AG20443 (cell line): ENCODE data around the gene RCL1.
A peak's percentile ranks its signal among the peaks of the same experiment; 100 is the strongest.

Experiments used
- DNase-seq: peaks from one replicate; pipeline ENCODE4 v3.0.0; 2012; ENCODE audit warnings: low spot score, mixed read lengths

RCL1 gene

DNA sequence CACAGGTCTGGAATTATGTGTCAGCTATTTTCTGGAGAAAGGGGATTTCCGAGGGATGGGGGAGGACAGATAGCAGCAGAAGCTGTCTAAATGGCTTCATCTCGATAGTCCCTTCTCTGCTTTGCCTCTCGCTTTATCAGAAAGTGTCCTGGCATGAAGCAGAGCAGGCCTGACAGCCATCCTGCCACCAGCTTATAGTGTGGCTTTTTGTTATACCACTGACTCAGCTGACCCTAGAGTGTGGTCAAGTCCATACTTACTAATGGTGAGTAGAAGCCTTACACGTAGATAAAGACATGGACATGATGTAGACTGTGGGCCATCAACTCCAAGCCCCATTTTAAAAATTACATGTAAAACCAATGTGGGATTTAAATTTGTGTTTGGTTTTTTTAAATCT is 50.0 kb downstream of the RCL1 start:
- DNase-seq = no peak

DNA sequence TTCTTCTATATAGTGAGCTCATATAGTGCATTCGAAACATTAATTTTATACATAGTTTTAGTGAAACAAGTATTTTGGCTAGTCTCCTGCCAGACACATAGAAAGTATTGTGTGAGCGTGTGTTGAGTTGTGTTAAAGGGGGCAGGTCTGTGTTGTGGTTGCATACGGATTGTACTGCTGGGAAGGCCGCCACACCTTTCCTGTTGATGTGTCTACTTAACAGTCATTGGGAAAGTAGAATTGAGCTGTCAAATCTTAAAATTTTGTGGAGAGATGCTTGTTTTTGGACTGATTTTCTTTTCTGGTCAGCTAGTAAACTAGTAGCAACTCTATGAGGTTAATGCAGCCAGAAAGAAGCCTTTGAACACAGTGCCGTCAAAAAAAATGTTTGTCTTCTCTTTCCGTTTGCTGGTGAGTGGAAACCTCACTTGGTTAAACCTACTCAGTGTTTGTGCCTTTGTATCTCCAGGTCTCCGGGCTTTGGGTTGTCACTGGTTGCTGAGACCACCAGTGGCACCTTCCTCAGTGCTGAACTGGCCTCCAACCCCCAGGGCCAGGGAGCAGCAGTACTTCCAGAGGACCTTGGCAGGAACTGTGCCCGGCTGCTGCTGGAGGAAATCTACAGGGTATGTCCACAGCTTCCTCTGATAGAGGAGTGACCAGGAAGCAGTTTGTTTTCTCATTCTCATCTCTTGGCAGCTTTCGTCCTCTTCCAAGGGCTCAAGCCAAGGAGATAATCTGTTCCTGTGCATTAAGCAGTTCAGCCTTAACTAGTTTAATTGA is 51.5 kb downstream of the RCL1 start:
- no peak for DNase-seq

DNA sequence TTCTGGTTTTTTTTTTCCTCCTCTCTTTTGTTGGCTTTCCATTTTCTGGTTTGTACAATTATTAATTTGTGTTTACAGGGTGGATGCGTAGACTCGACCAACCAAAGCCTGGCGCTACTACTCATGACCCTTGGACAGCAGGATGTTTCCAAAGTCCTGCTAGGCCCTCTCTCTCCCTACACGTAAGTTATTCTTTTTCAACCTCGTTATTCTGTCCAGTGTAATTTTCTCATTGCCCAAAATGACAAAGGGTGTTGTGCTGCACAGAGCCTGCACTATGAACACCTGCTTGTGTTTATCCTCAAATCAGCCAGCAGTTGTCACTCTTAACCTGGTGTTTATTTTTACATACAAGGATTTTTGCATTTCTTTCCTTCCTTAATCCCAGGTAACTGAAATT is 56.6 kb downstream of the RCL1 start:
- no peak for DNase-seq

DNA sequence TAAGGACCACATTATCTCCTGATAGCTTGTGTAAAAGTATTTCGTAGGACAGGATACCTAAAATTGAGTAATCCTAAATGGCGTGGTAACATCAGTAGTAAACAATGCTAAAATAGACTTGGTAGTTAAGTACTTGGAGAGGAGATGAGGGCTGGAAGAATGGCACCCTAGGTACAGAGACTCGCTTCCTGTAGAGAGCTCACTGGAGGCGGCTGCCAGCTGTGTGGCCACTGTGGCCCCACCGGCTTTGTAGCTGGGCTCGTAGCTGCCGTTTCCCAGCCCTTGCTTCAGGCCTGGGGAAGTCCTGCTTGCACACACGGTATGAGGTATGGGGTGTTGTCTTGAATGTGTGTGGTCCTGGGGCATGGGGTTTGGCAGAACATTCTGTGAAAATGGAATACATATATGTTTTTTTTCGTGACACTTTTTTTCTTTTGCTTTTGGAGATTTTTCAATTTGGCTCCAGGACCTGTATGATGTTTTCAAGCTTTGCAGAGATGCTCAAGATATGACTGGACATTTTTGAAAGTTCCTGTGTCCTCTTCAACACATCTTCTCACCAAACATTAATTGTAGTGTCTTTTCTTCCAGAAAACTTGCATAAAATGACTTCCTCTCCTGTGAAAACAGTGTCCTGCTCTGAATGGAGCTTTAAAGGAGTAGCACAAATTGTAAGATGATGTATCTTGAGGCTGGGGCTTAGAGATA is 58.0 kb downstream of the RCL1 start:
- DNase-seq = no peak

DNA sequence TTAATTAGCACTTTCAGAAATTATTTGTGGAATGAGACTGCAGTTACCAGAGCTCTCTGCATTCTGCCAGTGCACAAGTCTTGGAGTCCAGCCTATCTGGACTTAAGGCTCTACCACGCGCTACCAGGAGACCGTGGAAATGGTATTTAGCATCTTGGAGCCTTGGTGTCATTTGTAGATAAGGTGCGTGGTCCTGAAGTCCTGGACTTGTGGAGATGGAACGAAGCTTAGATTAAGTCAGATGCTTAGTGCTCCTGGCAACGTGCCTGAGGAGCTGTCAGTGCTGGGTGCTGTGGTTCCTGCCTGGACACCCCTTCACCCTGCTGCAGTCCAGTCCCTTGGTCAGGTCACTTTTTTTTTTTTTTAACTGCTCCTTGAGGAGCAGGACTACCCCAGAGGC is 59.7 kb downstream of the RCL1 start:
- no peak for DNase-seq

DNA sequence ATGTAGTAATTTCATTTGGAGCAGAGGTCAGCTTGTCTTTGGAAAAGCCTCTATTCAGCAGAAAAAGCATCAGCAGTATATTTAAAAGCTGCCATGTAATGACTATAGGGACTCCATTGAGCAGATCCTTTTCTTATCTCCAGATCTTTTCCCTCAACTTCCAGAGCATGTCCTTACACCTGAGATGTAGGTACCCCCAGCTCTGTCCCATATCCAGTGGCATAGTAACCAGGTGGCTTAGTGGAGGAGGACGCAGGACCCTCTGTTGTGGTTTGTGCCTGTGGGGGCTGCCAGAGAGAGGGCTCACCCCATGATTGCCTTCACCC is 61.5 kb downstream of the RCL1 start:
- no peak for DNase-seq

DNA sequence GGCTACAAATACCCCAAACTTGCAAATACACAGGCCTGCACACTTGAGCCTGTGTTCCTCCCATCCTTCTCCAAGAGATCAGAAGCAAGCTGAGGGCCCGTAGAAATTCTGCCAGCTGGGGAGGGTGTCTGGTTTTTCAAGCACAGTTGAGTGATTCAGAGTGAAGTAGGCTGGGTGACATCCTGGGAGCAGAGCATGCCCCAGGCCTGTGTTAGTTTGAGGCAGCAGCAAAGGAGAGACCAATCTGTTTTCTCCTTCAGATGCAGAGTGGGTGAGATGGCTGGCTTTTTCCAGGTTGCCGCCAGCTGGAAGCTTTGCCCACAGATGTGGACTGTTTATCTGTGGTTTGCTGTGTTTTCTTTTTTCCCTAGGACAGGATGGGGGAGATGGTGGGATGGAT is 63.1 kb downstream of the RCL1 start:
- peak; percentile 60 for DNase-seq

DNA sequence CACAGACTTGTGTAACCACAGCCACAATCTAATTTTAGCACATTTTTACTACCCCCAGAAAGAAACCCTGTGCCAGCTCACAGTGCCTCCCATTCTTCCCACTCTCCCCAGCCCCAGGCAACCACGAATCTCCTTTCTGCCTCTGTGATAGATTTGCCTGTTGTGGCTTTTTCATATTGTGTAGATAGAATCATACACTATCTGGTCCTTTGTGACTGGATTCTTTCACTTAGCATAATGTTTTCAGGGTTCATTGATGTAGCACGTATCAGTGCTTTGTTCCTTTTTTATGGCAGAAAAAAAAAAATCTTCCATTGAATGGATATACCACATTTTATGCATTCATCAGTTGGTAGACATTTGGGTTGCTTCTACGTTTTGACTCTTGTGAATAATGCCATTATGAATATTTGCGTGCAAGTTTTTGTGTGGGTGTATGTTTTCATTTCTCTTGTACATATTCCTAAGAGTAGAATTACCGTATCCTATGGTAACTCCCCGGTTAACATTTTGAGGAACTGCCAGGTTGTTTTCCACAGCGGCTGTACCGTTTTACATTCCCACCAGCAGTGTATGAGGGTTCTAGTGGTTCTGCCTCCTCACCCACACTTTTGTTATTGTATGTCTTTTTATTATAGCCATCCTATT is 64.5 kb downstream of the RCL1 start:
- no peak for DNase-seq

DNA sequence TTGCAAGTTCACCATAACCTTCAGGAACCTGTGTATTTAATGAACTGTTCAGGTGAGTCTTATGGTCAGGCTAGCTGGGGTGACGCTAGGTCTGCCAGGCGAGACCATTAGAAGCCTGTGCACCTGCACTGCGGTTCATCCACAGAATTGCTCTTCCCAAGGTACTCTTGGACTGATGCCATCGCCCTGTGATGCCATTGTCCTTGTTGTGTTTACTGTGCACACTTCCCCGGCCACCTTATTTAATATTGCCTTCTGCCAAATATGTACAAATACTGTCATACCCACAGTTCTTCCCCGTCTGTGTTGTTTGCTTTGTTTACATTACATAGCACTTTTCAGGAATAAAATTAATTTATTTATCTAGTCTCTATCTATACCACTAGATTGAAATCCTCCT is 66.3 kb downstream of the RCL1 start:
- DNase-seq = no peak

DNA sequence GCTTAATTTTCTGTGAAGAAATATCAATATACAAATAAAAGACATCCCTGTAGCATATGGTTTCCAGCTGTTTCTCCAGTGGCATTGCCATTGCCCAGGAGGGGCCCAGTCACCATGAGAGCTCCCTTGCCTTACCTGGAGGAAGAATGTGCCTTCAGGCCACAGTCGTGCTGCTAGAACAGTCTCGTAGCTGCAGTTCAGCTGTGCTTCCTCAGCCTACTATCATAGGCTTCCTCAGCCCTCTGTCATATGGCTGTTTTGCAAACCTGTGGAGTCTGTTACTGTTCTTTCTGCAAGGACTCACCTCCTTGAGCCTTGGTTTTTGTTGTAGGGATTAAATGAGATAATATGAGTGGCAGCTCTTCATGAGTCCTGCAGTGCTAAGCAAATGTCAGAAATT is 67.6 kb downstream of the RCL1 start:
- no peak for DNase-seq

DNA sequence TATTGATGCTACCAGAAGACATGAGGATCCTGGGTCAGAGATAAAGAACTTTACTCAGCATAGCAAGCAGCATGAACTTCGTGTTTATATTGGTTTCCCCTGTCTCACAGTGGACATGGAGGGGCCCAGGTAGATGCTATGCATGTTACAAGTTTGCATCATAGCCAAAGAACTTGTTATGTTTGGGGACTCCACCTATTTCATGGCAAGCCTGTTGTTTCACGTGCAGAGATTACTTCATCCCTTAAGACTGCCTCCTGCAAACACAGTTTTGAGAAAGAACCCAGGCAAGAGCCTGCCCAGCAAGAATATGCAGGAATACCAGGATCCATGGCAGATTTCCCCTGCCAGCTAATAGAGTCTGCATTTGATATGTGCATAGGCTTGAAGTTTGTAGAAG is 68.4 kb downstream of the RCL1 start:
- DNase-seq = no peak

DNA sequence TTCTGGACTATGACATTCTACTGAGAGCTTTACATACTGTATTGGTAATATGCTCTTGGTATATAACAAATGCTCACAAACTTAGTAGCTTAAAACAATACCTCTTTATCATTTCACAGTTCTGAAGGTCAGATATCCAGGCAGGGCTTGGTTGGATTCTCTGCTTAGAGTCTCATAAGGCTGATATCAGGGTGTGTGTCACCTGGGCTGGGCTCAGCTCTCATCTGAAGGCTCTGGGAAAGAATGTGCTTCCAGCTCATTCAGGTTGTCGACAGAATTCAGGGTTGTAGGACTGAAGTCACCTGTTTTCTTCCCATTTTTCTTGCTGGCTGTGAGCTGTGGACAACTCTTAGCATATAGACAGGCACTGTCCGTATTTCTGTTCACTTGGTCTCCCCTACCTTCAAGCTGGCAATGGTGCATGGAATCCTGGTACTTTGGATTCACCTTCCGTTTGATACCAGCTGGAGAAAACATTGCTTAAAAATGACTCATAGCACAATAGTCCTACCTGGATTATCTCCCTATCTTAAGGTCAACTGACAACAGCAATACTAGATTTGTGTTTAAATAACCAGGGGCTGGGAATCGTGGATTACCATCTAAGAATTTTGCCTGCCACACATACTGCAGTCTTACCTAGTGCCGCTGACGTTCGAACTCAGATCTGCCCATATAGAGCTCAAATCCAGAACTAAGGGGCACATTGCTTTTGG is 69.2 kb downstream of the RCL1 start:
- DNase-seq = no peak

DNA sequence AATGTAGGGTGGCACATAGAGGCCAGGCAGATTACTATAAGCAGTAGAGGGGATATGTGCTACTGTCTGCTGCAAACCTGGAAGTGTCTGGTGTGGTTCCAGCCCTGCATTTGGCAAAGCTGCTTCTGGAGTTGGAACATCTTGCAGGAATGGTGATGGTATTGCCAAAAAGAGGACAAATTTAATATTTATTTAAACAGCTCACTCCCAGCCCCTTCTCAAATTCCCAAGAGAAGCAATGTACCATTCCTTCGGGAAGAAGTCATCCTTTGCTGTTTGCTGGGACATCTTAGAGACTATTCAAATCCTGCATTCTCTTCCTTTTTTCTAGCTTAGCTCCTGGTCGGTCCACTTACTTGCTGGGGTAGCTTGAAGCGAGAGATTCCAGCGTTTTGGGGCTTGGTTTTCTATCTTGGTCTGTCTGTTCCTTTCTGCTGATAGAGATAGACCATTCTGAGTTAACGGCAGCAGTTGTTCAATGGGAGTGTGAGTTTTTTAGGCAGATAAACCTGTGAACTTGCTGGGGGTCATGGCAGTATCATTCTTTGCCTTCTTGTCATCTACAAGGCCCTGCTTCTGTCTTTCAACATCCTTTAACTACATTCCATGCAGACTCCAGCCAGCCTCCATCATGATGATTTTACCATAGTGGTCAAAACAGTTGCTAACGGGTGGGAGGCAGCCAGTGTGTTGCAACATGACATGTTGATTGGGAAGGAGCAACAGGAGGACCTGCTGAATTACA is 69.9 kb downstream of the RCL1 start:
- DNase-seq = no peak

DNA sequence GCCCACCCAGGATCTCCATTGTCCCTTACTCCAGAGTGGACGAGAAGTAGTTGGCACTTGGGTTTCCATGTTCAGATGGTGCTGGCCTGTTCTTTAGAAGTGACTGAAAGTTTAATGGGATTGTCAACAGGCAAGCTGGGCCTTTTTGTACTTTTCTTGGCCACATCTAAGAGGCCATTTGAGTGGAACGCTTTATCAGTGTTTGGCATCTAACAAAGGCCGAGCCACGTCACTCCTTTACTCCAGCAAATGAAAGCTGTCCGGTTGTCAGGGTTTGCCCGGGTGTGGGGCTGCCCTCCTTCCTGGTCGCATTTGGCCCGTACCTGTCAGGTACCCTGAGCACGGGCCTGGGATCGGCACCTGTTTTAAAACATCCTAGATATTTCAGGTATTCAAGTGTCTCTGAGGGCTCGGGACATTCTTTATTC is 71.5 kb downstream of the RCL1 start:
- no peak for DNase-seq

DNA sequence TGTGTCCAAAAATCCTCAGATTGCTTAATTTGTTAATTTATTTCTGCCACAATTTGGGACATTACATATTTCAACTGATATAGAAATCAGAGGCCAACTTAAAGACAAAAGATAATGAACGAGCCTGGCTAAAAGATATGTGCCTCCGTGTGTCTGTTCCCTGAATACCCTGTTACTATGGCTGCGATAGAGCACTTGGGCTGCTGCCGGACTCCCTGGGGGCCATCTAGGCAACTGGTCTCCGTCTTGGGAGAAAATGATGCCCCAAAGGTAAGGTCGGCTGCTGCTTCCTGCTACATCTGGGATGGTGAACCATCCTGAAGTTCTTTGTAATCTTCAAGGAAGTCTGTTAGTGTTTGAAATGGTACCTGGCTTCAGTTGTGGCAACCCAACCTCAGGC is 72.0 kb downstream of the RCL1 start:
- DNase-seq = no peak

DNA sequence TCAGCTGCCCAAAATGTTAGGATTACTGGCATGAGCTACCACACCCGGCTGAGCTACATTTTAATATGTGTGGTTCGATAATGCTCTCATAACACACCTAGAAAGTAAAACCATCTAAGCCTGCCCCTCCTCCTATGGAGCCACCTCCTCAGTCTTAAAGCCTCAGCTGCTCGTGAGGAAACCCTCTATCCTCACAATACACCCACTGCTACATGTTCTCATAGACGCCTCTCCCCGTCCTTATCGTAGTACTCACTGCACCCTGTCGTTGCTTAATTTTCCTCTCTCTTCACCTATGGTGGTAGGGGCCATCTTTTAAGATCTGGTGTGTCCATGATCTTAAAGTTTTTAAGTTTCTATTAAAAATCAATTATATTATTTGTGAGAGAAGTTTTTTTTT is 72.9 kb downstream of the RCL1 start:
- no peak for DNase-seq

DNA sequence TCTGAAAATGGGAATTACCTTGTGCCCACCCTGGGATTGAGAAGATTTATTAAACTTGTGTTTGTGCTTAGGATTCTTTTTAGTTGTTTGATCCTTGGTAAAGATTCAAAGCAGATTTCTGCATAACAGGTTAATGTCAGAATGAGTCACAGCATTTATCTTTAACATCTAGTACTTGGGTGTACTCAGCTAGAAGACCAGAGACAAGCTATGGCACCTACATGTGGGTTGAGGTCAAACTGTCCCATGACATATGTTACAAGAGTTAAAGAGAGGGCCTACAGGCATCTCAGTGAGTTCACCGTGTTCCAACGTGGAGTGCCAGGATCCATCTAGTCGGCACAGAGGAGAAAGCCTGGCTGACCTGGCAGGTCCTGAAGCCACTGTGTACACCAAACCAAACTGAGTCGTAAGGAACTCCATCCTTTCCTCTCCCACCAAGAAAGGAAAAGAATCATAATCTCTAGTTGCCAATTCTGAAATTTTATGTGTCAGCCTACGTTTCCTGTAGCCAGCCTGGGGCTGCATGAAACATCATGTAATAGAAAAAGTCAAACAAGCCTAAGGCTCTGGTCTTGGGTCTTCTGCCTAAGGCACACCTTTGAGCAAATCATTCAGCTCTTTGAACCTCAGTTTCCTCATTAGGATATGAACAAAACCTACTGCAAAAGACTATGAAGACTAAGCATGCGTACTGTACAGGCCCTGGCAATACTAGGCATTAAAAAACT is 73.7 kb downstream of the RCL1 start:
- DNase-seq = no peak

DNA sequence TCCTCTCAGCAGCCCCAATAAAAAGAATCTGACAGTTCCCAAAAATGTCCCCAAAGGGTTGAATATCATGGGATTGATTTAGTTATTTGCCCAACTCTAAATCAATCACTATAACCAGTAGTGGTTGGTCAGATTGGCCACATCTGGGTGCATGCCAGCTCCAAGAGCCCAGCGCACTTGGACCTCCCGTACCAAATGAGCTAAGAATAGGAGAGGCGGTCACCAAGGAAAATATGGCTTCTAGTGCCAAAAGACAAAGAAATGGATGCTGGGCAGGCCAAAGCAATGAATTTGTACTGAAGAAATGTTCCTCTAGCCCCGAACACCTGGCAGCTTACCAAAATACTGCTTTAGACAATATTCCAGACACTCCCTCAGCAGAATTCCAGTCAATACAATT is 80.3 kb downstream of the RCL1 start:
- no peak for DNase-seq

DNA sequence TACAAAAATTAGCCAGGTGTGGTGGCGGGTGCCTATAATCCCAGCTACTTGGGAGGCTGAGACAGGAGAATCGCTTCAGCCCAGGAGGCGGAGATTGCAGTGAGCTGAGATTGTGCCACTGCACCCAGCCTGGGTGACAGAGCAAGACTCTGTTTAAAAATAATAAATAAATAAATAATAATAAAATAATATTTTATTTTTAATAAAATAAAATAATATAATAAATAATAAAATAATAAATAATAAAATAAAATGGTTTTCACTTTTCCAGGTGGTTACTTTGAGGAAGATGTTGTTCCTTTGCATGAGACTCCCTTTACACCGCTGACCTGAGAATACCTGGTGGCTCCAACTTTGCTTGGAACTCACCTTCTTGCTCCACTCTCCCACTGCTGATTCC is 82.8 kb downstream of the RCL1 start:
- no peak for DNase-seq

DNA sequence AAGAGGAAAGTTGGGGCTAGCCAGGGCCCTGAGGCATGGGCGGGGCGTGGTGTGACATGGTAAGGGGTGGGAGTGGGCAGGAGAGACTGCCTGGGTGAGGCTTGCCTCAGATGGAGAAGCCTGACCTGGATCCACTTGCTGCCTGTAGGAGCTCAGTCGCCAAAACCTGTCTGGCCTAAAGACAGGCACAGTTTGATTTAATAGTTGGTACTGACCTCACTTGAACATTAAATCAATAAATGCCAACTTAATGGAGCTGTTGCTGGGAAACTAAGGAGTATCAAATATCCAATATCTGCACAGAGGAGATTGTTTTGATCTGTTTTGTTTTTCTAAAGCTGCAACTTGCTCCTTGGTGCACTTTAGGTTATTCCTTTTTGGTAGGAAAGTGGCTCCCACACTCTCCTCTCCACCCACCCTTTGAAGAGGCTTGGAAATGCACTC is 86.4 kb downstream of the RCL1 start:
- DNase-seq = no peak

DNA sequence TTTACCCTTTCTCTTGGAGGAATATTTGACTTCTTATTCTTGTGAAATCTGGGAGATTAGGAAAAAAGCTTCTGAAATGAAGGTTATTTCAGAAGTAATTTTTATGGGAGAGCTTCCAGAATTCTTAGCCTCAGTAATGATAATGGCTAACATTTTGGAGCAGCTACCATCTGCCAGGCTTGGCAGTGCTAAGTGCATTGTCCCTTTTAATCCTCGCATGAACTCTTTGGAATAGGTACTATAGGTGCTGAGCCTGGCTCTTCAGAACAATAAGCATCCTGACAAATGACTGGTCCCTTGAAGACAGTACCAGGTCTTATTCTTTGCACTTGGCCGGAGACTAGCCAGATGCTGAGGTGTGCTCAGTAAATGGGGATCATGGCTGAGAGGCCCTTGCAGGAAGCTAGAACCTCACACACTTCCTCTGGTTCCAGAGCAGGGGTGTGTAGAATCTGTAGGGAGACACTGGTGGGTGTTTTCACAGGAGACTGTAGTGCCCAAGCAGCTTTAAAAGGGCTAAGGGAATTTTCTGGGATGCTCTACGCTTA is 90.7 kb downstream of the RCL1 start:
- no peak for DNase-seq
